Pancreas (tissue), 10 donors: ENCODE measurements around the gene STIM1. TPM values are rescaled to one million over a fixed set of nuclear protein-coding genes. Genes with fewer than 3 reads are reported as not detected.

Experiments used
- ATAC-seq, 4 donors: fragments of 200-7000 bp; cut with Tn5 transposase; one replicate each; pipeline versions ENCODE4 v1.8.0 to v1.9.1; 2020; ENCODE audit warnings: mild to moderate bottlenecking in 4 of 4, moderate library complexity in 4 of 4
- DNase-seq, 6 donors: peaks; one replicate each; pipeline ENCODE4 v3.0.0-alpha.2; 2020
- FAIRE-seq: peaks from 2 replicates; lab custom pipeline; 2012; peaks lifted over from hg19 to GRCh38; lab: Jason Lieb, UNC
- H3K27ac ChIP-seq, 4 donors: fragments of 200-600 bp; sonication (generic); 1 replicate in 3 of 4; 2 replicates in 1 of 4; pipeline versions ENCODE4 v1.5.0 to v1.8.0; 2020
- H3K27me3 ChIP-seq, 4 donors: fragments of 200-600 bp; one replicate each; pipeline ENCODE4 v1.8.0; 2021
- H3K36me3 ChIP-seq, 3 donors: fragments of 200-600 bp; sonication (generic) in 1 of 3; one replicate each; pipeline versions ENCODE4 v1.5.0 to v1.8.0; 2020 to 2021
- H3K4me1 ChIP-seq, 3 donors: fragments of 200-600 bp; one replicate each; pipeline ENCODE4 v1.8.0; 2021
- H3K4me3 ChIP-seq, 4 donors: fragments of 200-600 bp; sonication (generic) in 2 of 4; one replicate each; pipeline versions ENCODE4 v1.5.0 to v1.8.0; 2020 to 2021
- H3K9me3 ChIP-seq, 4 donors: fragments of 200-600 bp; one replicate each; pipeline ENCODE4 v1.8.0; 2021
- CTCF ChIP-seq, 4 donors: fragments of 200-600 bp; sonication (generic) in 3 of 4; IDR thresholded peaks; one replicate each; pipeline versions ENCODE4 v1.5.0 to v1.8.0; 2021; ENCODE audit warnings: antibody characterized with exemption in 4 of 4
- WGBS, 2 donors: extraction: QIAGEN DNeasy Blood & Tissue Kit; methylation state at CpG; one replicate each; pipeline ENCODE4 v1.1.7; 2013; 5-methylcytosine and 5-hydroxymethylcytosine counted together
- intact Hi-C, 3 donors: fragments of 100-400 bp; cut with DNase I; formaldehyde crosslinking; loops; one replicate each; pipeline versions ENCODE4 v1.11.1 to v1.14.2; 2022
- polyA plus RNA-seq, 2 donors: library from polyadenylated mRNA; stranded (reverse); fragments of 200-250 nt; gene quantifications; one replicate each; pipeline ENCODE4 v1.2.3, GENCODE V29; 2013
- total RNA-seq, 6 donors: library from RNA; stranded (reverse); fragmentation: NEBNext Ultra II Directional in 4 of 6; extraction: Animal tissue kit (Norgen Biotek cat#: 25700) in 4 of 6; gene quantifications; one replicate each; pipeline versions ENCODE4 v1.2.1 to v1.2.4, GENCODE V29; 2021 to 2023
- donor health status: healthy with polysubstance abuse.
- donor health status: DM: no; HTN: no; CAD: no; lungs with moderate emphysema.
- donor health status: DM: no; HTN: no; CAD: no.
- donor health status: control.
- donor health status: control.
- donor health status: Bipolar disorder and iron deficiency.
- donor health status: DM: yes; HTN: yes; CAD: no.
- donor health status: DM: no; HTN: no; CAD: no.
- donor health status: DM: no; HTN: no; CAD: no.
- donor health status: DM: yes; HTN: yes; CAD: no.

The STIM1 gene
- total and polyA plus RNA-seq, 8 donors, result 10.2 to 28.9 (median 18.8) TPM

GRCh38 chr11:3901249-3902025 is 46.0 kb downstream of the STIM1 start:
- H3K9me3 ChIP-seq, result no peaks in the 10 kb centered on the region
- no peak for ATAC-seq
- no peak for FAIRE-seq
- intact Hi-C loops, result no loop called here
- peaks cover 6 to 20% (median 15%) of the 10 kb centered on the region in 3 donors for H3K4me1 ChIP-seq
- H3K27ac ChIP-seq, result no peak overlapping the region
- H3K36me3 ChIP-seq, result no peaks in the 10 kb centered on the region
- no peak for TF ChIP-seq CTCF (IDR thresholded peaks at IDR 0.05)
- DNase-seq, result no peak
- H3K27me3 ChIP-seq, result no peaks in the 10 kb centered on the region
- 86 to 88% methylated on average over 6 of the region's 6 CpGs for WGBS, 2 donors
- H3K4me3 ChIP-seq, result no peak overlapping the region

GRCh38 chr11:3902441-3902840 is 47.0 kb downstream of the STIM1 start:
- ATAC-seq (peak; percentile 34 to 54 (median 48)), FAIRE-seq (no peak), DNase-seq (peak in 1 of 6 donors; percentile 21)
- Histone ChIP-seq H3K4me3 (no peak overlapping the region), H3K36me3 (no peaks in the 10 kb centered on the region), H3K27ac (peak overlapping the region in 1 of 4 donors; percentile 15), H3K27me3 (no peaks in the 10 kb centered on the region), H3K4me1 (peaks cover 6 to 20% (median 15%) of the 10 kb centered on the region in 3 donors), H3K9me3 (no peaks in the 10 kb centered on the region)
- TF ChIP-seq CTCF (IDR thresholded peaks at IDR 0.05), result no peak
- 20 to 21% methylated on average over 7 of the region's 7 CpGs for WGBS, 2 donors
- intact Hi-C loops, result no loop called here

GRCh38 chr11:3903207-3903896 is 47.9 kb downstream of the STIM1 start:
- H3K9me3 ChIP-seq, result no peaks in the 10 kb centered on the region
- H3K36me3 ChIP-seq, result no peaks in the 10 kb centered on the region
- FAIRE-seq (no peak), DNase-seq (no peak), ATAC-seq (no peak)
- H3K27me3 ChIP-seq, result no peaks in the 10 kb centered on the region
- 76 to 82% methylated on average over 1 of the region's 1 CpG for WGBS, 2 donors
- peak overlapping the region in 1 of 4 donors; percentile 17 for H3K27ac ChIP-seq
- H3K4me1 ChIP-seq, result peaks cover 6 to 20% (median 15%) of the 10 kb centered on the region in 3 donors
- intact Hi-C loops, result no loop called here
- no peak overlapping the region for H3K4me3 ChIP-seq
- TF ChIP-seq CTCF (IDR thresholded peaks at IDR 0.05), result no peak

- peak overlapping the region in 2 of 4 donors; percentile 49 to 51 for H3K27ac ChIP-seq
- H3K4me1 ChIP-seq, result peaks cover 6 to 20% (median 15%) of the 10 kb centered on the region in 3 donors
- H3K9me3 ChIP-seq, result no peaks in the 10 kb centered on the region
- ATAC-seq, result peak in 2 of 4 donors; percentile 34 to 36
- WGBS, 2 donors, result 80 to 86% methylated on average over 5 of the region's 5 CpGs
- no peak overlapping the region for H3K4me3 ChIP-seq
- intact Hi-C loops, result no loop called here
- no peaks in the 10 kb centered on the region for H3K27me3 ChIP-seq
- DNase-seq, result no peak
- no peak for TF ChIP-seq CTCF (IDR thresholded peaks at IDR 0.05)
- H3K36me3 ChIP-seq, result no peaks in the 10 kb centered on the region
- no peak for FAIRE-seq
Observed at GRCh38 chr11:3904228-3904627, 48.8 kb downstream of the STIM1 start.
